ENCODE measurements around the gene RBL2. TPM values are rescaled to one million over a fixed set of nuclear protein-coding genes. Genes with fewer than 3 reads are reported as not detected.
"Not testable (repeated sequence)": the region's sequence is repeated elsewhere in the genome, so short reads cannot be mapped to it uniquely, and the experiment has no call there.

RBL2 gene
- total RNA-seq, 1 donor from 2014 or later: 51.0 TPM

GRCh38 chr16:53415504-53415903 lies 18.8 kb upstream of the RBL2 start:
- H3K4me1 Mint-ChIP-seq (ENCODE audit: unreplicated experiment): peaks cover 8% of the 10 kb centered on the region

GRCh38 chr16:53417011-53417410 lies 17.3 kb upstream of the RBL2 start:
- no peak for TF ChIP-seq CTCF (conservative IDR thresholded peaks at IDR 0.05)
- Mint-ChIP-seq H3K4me3 (no peak overlapping the region), H3K36me3 (no peaks in the 10 kb centered on the region), H3K4me1 (ENCODE audit: unreplicated experiment) (peaks cover 8% of the 10 kb centered on the region), H3K9me3 (no peaks in the 10 kb centered on the region), H3K27ac (peak overlapping the region; percentile 52), H3K27me3 (peaks cover 6% of the 10 kb centered on the region)
- DNase-seq (ENCODE audit: extremely low spot score, unreplicated experiment): no peak

More at GRCh38 chr16:53415504-53415903, 18.8 kb upstream of the RBL2 start:
- TF ChIP-seq CTCF (conservative IDR thresholded peaks at IDR 0.05): no peak
- peak overlapping the region; percentile 57 for H3K4me3 Mint-ChIP-seq
- H3K27me3 Mint-ChIP-seq: peaks cover 6% of the 10 kb centered on the region
- no peak overlapping the region for H3K27ac Mint-ChIP-seq
- no peak for DNase-seq (ENCODE audit: extremely low spot score, unreplicated experiment)
- peaks cover 3% of the 10 kb centered on the region for H3K9me3 Mint-ChIP-seq
- no peaks in the 10 kb centered on the region for H3K36me3 Mint-ChIP-seq

GRCh38 chr16:53417976-53418375 lies 16.3 kb upstream of the RBL2 start:
- H3K27ac Mint-ChIP-seq: no peak overlapping the region
- H3K36me3 Mint-ChIP-seq: no peaks in the 10 kb centered on the region
- no peaks in the 10 kb centered on the region for H3K9me3 Mint-ChIP-seq
- DNase-seq (ENCODE audit: extremely low spot score, unreplicated experiment): no peak
- TF ChIP-seq CTCF (conservative IDR thresholded peaks at IDR 0.05): no peak
- peaks cover 8% of the 10 kb centered on the region for H3K4me1 Mint-ChIP-seq (ENCODE audit: unreplicated experiment)
- no peak overlapping the region for H3K4me3 Mint-ChIP-seq
- peaks cover 6% of the 10 kb centered on the region for H3K27me3 Mint-ChIP-seq

GRCh38 chr16:53419383-53419709 lies 14.9 kb upstream of the RBL2 start:
- H3K27me3 Mint-ChIP-seq; H3K4me3 Mint-ChIP-seq; H3K4me1 Mint-ChIP-seq (ENCODE audit: unreplicated experiment); H3K9me3 Mint-ChIP-seq; DNase-seq (ENCODE audit: extremely low spot score, unreplicated experiment); H3K36me3 Mint-ChIP-seq: not testable (repeated sequence)
- H3K27ac Mint-ChIP-seq: peak overlapping the region; percentile 71

GRCh38 chr16:53421248-53421647 lies 13.0 kb upstream of the RBL2 start:
- Mint-ChIP-seq H3K27me3 (peaks cover 4% of the 10 kb centered on the region), H3K4me1 (ENCODE audit: unreplicated experiment) (no peaks in the 10 kb centered on the region), H3K36me3 (no peaks in the 10 kb centered on the region), H3K27ac (no peak overlapping the region), H3K4me3 (no peak overlapping the region), H3K9me3 (no peaks in the 10 kb centered on the region)
- DNase-seq (ENCODE audit: extremely low spot score, unreplicated experiment): no peak
- TF ChIP-seq CTCF (conservative IDR thresholded peaks at IDR 0.05): no peak

- not testable (repeated sequence) for H3K36me3 Mint-ChIP-seq; H3K4me1 Mint-ChIP-seq (ENCODE audit: unreplicated experiment); H3K27me3 Mint-ChIP-seq; H3K9me3 Mint-ChIP-seq; DNase-seq (ENCODE audit: extremely low spot score, unreplicated experiment); H3K4me3 Mint-ChIP-seq; H3K27ac Mint-ChIP-seq
These were observed 10.3 kb upstream of the RBL2 start for GRCh38 chr16:53423968-53424367.

GRCh38 chr16:53428681-53429080 lies 5.6 kb upstream of the RBL2 start:
- no peaks in the 10 kb centered on the region for H3K9me3 Mint-ChIP-seq
- H3K4me1 Mint-ChIP-seq (ENCODE audit: unreplicated experiment): peaks cover 9% of the 10 kb centered on the region
- no peak for TF ChIP-seq CTCF (conservative IDR thresholded peaks at IDR 0.05)
- peak overlapping the region; percentile 11 for H3K4me3 Mint-ChIP-seq
- no peaks in the 10 kb centered on the region for H3K27me3 Mint-ChIP-seq
- no peak for DNase-seq (ENCODE audit: extremely low spot score, unreplicated experiment)
- H3K27ac Mint-ChIP-seq: peak overlapping the region; percentile 92
- H3K36me3 Mint-ChIP-seq: no peaks in the 10 kb centered on the region
